ENCODE data around the gene SLC16A1. TPM values are rescaled to one million over a fixed set of nuclear protein-coding genes. Genes with fewer than 3 reads are reported as not detected.
"Not testable (repeated sequence)": the region's sequence is repeated elsewhere in the genome, so short reads cannot be mapped to it uniquely, and the experiment has no call there.

SLC16A1 gene
- total and polyA plus RNA-seq, 2 experiments from 2014 or later: 231 to 593 TPM

GRCh38 chr1:112893288-112894009, 62.5 kb downstream of the SLC16A1 start (continued):
- no peak for TF ChIP-seq ZNF462 (CRISPR knock-in tag; IDR thresholded peaks at IDR 0.05)
- no peak for TF ChIP-seq POLR2AphosphoS5 (IDR thresholded peaks at IDR 0.05; ENCODE audit: low read depth)
- no peak for TF ChIP-seq STAT1 (IDR thresholded peaks at IDR 0.05; ENCODE audit: unreplicated experiment)
- TF ChIP-seq REST (IDR thresholded peaks at IDR 0.05; ENCODE audit: unreplicated experiment): no peak

- Mint-ChIP-seq H3K9me3 (peaks cover 20% of the 10 kb centered on the region), H3K36me3 (ENCODE audit: low read depth) (peaks cover 13% of the 10 kb centered on the region)
- not testable (repeated sequence) for H3F3A ChIP-seq (replicated peaks; ENCODE audit: low read depth); H3K4me3 ChIP-seq; DNase-seq (ENCODE audit: low spot score); H3K4me3 Mint-ChIP-seq; H3K79me2 ChIP-seq (replicated peaks; ENCODE audit: insufficient read depth); H3K27ac Mint-ChIP-seq; H3K27ac ChIP-seq (ENCODE audit: low read depth); H3K27me3 ChIP-seq (ENCODE audit: insufficient read depth); H4K20me1 ChIP-seq (replicated peaks; ENCODE audit: insufficient read depth); H3K9me2 ChIP-seq (ENCODE audit: insufficient read depth); ATAC-seq; H3K4me1 ChIP-seq (ENCODE audit: insufficient read depth); H3K27me3 Mint-ChIP-seq (ENCODE audit: insufficient read depth, low read depth, poor library complexity); H3K4me2 ChIP-seq; H3K4me1 Mint-ChIP-seq; H3K36me3 ChIP-seq (ENCODE audit: insufficient read depth)
- peak overlapping the region; percentile 69 for H2AFZ ChIP-seq
Measured at GRCh38 chr1:112889906-112890305, 66.1 kb downstream of the SLC16A1 start.

Measured in GM23338 (cell line).